ENCODE measurements around the gene CBX5. TPM values are rescaled to one million over a fixed set of nuclear protein-coding genes. Genes with fewer than 3 reads are reported as not detected.

CBX5 gene
- total RNA-seq, 1 donor from 2014 or later, result 219 TPM

DNA sequence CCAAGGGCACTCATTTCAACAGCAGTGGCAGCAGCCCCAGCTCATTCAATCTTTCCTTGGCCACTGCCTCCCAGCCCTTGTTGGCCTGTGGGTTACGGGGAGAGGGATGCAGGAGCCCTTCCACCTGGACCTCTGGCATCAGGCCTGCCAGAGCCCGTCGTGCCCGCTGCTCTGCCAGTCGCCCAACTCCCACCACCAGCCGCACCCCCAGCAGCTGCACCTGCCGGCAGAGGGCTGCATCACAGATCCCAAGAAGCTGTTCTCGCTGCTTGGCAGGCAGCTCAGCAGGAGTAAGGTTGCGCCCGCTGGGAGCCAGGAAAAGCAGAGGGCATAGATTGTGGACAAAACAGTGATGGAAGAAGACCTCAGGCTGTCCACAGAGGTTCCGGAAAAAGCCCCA lies 97.8 kb downstream of the CBX5 start:
- DNase-seq (ENCODE audit: low spot score in 2 of 2, unreplicated experiment in 2 of 2), result no peak
- H3K4me3 Mint-ChIP-seq, result no peak overlapping the region
- TF ChIP-seq, protein P1, sequence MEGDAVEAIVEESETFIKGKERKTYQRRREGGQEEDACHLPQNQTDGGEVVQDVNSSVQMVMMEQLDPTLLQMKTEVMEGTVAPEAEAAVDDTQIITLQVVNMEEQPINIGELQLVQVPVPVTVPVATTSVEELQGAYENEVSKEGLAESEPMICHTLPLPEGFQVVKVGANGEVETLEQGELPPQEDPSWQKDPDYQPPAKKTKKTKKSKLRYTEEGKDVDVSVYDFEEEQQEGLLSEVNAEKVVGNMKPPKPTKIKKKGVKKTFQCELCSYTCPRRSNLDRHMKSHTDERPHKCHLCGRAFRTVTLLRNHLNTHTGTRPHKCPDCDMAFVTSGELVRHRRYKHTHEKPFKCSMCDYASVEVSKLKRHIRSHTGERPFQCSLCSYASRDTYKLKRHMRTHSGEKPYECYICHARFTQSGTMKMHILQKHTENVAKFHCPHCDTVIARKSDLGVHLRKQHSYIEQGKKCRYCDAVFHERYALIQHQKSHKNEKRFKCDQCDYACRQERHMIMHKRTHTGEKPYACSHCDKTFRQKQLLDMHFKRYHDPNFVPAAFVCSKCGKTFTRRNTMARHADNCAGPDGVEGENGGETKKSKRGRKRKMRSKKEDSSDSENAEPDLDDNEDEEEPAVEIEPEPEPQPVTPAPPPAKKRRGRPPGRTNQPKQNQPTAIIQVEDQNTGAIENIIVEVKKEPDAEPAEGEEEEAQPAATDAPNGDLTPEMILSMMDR (IDR thresholded peaks at IDR 0.05; ENCODE audit: unreplicated experiment), result no peak
- H3K36me3 Mint-ChIP-seq, result peaks cover 15% of the 10 kb centered on the region
- H3K27ac Mint-ChIP-seq, result no peak overlapping the region
- no peaks in the 10 kb centered on the region for H3K9me3 Mint-ChIP-seq
- peaks cover 2% of the 10 kb centered on the region for H3K4me1 Mint-ChIP-seq
- H3K27me3 Mint-ChIP-seq (ENCODE audit: low read depth), result peaks cover 2% of the 10 kb centered on the region

Other genes with a start within 250 kb of the CBX5 start
- gene HOXC5, start 247.1 kb downstream of the CBX5 start, total RNA-seq, result 28.7 to 33.8 TPM (median 29.3 TPM) in 3 replicates
- 67.4 to 73.6 TPM (median 69.4 TPM) in 3 replicates for gene HOXC4, start 226.3 kb downstream of the CBX5 start, total RNA-seq
- gene SMUG1, start 91.1 kb downstream of the CBX5 start, total RNA-seq, result 39.5 to 47.1 TPM (median 46.1 TPM) in 3 replicates
- 2,201 to 2,231 TPM (median 2,205 TPM) in 3 replicates for gene HNRNPA1, start 604 bp upstream of the CBX5 start, total RNA-seq
- 0.45 to 0.75 TPM (median 0.47 TPM) in 3 replicates for gene NFE2, start 20.9 kb upstream of the CBX5 start, total RNA-seq
- gene COPZ1, start 45.0 kb upstream of the CBX5 start, total RNA-seq, result 137 to 145 TPM (median 143 TPM) in 3 replicates
- 0.18 to 0.32 TPM (median 0.24 TPM) in 3 replicates for gene GPR84, start 84.4 kb upstream of the CBX5 start, total RNA-seq
- 30.5 to 35.4 TPM (median 34.2 TPM) in 3 replicates for gene ZNF385A, start 104.6 kb upstream of the CBX5 start, total RNA-seq
- 60.7 to 71.9 TPM (median 65.3 TPM) in 3 replicates for gene ITGA5, start 139.1 kb upstream of the CBX5 start, total RNA-seq
- not detected in 3 replicates for gene GTSF1, start 193.5 kb upstream of the CBX5 start, total RNA-seq
- gene NCKAP1L, start 217.6 kb upstream of the CBX5 start, total RNA-seq, result 0.02 to 0.16 TPM (median 0.04 TPM) in 3 replicates